ENCODE measurements around the gene ERN2.

DNA sequence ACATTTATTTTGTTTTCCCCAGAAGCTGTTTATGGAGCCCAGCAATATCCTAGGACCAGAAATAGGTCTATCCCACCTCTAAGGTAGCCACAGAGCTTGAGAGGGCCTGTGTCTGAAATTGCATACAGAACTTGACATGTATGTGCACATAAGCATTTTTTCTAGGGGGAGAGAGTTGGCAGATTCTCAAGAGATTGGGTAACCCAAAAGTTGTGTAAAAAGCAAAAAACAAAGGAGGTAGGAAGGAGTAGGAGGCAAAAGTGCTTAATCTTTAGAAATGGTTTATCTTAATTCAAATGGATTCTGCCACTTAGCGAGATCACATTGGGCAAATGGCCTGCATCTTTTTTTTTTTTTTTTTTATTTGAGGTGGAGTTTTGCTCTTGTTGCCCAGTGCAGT lies 30.8 kb downstream of the ERN2 start:
- TF ChIP-seq, protein P1, sequence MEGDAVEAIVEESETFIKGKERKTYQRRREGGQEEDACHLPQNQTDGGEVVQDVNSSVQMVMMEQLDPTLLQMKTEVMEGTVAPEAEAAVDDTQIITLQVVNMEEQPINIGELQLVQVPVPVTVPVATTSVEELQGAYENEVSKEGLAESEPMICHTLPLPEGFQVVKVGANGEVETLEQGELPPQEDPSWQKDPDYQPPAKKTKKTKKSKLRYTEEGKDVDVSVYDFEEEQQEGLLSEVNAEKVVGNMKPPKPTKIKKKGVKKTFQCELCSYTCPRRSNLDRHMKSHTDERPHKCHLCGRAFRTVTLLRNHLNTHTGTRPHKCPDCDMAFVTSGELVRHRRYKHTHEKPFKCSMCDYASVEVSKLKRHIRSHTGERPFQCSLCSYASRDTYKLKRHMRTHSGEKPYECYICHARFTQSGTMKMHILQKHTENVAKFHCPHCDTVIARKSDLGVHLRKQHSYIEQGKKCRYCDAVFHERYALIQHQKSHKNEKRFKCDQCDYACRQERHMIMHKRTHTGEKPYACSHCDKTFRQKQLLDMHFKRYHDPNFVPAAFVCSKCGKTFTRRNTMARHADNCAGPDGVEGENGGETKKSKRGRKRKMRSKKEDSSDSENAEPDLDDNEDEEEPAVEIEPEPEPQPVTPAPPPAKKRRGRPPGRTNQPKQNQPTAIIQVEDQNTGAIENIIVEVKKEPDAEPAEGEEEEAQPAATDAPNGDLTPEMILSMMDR (IDR thresholded peaks at IDR 0.05): no peak
- TF ChIP-seq EP300 (IDR thresholded peaks at IDR 0.05; ENCODE audit: borderline replicate concordance in 1 of 2, low read depth in 1 of 2, low read length in 1 of 2): no peak
- TF ChIP-seq FOXJ3 (CRISPR knock-in tag; IDR thresholded peaks at IDR 0.05): no peak
